ENCODE data around the gene SPSB4.

DNA sequence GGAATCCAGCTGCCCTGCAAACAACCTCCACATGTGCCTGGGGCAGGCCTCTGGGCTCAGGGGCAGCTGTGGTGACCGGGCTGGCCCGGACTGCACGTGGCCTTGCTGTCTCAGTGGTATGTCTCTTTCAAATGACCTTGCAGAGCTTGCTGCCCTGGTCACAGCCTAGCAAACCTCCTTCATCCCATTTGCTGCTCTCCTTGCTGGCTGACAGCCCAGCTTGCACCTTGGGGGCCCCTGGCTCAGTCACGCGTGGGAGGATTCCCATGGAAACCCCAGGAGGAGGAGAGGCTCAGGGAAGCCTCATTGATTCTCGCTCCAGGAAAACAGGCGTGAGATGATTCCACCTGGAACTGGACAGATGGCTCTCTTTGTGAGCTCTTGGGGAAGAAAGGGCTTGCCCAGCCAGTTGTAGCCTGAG lies 5.6 kb downstream of the SPSB4 start:
- TF ChIP-seq POLR2AphosphoS5 (IDR thresholded peaks at IDR 0.05; ENCODE audit: low read depth, low read length) (no peak), POLR2A (IDR thresholded peaks at IDR 0.05; ENCODE audit: low read depth, low read length) (no peak)
